GM10847 (cell line): ENCODE measurements around the gene SYNJ2BP.

ENCODE experiments used
- POLR2A ChIP-seq: IDR thresholded peaks from 2 replicates; pipeline ENCODE4 v1.6.1; 2011; ENCODE audit not compliant: insufficient read length; ENCODE audit errors: extremely low read depth

SYNJ2BP gene

DNA sequence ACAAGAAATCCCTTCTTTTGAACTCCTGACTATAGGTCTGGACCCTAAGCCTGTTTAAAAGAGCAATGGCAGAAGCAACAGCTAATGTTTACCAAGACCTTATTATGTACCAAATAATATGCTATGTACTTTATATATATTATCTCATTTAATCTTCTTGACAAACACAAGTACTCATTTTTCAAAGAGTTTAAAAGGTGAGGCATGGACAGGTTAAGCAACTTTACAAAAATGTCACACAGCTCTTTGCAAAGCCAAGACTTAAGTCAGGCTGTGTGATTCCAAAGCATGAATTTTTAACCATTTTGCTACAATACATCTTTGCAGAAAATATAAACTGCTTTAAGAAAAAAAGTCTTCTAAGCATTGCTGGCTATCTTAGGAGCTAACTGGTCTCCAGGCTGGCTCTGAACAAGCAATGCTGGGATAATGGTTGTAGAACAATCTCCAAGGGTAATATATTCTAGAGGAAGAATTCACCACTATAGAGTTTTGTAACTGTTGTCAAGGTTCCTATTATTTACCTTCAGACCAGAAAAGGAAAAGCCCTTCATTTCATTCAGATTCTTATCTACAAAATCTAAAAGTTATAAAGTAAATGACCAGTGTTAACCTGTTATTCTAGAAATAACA, 22.1 kb downstream of the SYNJ2BP start:
- no peak for TF ChIP-seq POLR2A

DNA sequence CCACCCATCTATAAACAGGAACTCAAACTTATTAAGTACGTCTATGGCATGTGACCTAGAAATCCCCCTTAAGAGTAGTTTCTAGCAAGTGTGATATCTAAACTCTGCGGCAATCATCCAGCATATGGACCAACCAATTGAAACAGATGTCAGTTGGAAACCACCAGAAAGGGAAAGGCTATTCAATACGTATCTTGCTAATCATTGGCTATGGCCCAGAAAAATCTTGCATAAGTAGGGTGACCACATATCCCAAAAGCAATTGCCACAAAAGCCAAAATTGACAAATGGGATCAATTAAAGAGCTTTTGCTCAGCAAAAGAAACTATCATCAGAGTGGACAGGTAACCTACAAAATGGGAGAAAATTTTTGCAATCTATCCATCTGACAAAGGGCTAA, 24.2 kb downstream of the SYNJ2BP start:
- TF ChIP-seq POLR2A = no peak

- no peak for TF ChIP-seq POLR2A
Observed at GRCh38 chr14:70391493-70392391, 25.1 kb downstream of the SYNJ2BP start.

GRCh38 chr14:70382536-70382935, 34.4 kb downstream of the SYNJ2BP start:
- no peak for TF ChIP-seq POLR2A

DNA sequence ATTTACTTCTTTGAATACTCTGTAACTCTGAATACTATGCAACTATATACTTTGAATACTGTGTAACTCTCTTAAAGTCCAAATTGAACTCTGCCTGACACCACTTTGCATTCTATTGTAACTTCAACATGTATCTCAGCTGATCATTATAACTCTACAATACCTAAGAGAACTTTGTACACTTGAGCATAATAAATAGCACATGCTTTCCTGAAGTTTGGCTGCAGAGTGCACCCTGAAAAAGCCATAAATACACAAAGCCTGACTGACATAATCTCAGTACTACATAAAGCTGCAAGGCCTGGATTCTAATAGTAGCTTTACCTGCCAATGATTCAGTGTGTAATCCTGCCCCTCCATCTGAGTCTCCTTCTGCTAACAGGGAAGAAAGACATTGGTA, 36.1 kb downstream of the SYNJ2BP start:
- no peak for TF ChIP-seq POLR2A

GRCh38 chr14:70378696-70379095, 38.2 kb downstream of the SYNJ2BP start:
- TF ChIP-seq POLR2A = no peak
